Breast epithelium (tissue), 4 donors: ENCODE results near the gene REPIN1. TPM values are rescaled to one million over a fixed set of nuclear protein-coding genes. Genes with fewer than 3 reads are reported as not detected.

ENCODE experiments used
- DNase-seq, 2 donors: peaks; one replicate each; pipeline ENCODE4 v3.0.0-alpha.2; 2019; ENCODE audit warnings: low spot score in 2 of 2
- H3K27ac ChIP-seq, 2 donors: fragments of 200-600 bp; sonication (generic) in 1 of 2; one replicate each; pipeline ENCODE4 v1.5.1; 2016 to 2019; ENCODE audit warnings: mild to moderate bottlenecking in 1 of 2
- H3K27me3 ChIP-seq, 2 donors: fragments of 200-600 bp; sonication (generic) in 1 of 2; one replicate each; pipeline versions ENCODE4 v1.5.1 to v1.6.0; 2017 to 2019; ENCODE audit warnings: control low read depth in 1 of 2, mild to moderate bottlenecking in 1 of 2
- H3K36me3 ChIP-seq: fragments of 200-600 bp; one replicate; pipeline ENCODE4 v1.5.1; 2019
- H3K4me1 ChIP-seq, 2 donors: fragments of 200-600 bp; sonication (generic); one replicate each; pipeline ENCODE4 v1.5.1; 2016 to 2019; ENCODE audit warnings: control low read depth in 1 of 2
- H3K4me3 ChIP-seq, 3 donors: fragments of 200-600 bp; sonication (generic); 1 replicate in 2 of 3; 2 replicates in 1 of 3; pipeline ENCODE4 v1.5.1; 2016 to 2019; ENCODE audit warnings: mild to moderate bottlenecking in 3 of 3, moderate library complexity in 2 of 3
- H3K9me3 ChIP-seq, 2 donors: fragments of 200-600 bp; sonication (generic) in 1 of 2; one replicate each; pipeline ENCODE4 v1.5.1; 2016 to 2019; ENCODE audit warnings: control low read depth in 1 of 2
- POLR2A ChIP-seq: fragments of 450-650 bp; IDR thresholded peaks from one replicate; pipeline ENCODE4 v1.6.1; 2016; ENCODE audit warnings: antibody characterized with exemption, mild to moderate bottlenecking, moderate library complexity
- POLR2AphosphoS5 ChIP-seq, 3 donors: sonication (generic); formaldehyde crosslinking; IDR thresholded peaks; one replicate each; pipeline ENCODE4 v1.6.1; 2017; ENCODE audit warnings: antibody characterized with exemption in 3 of 3
- intact Hi-C: fragments of 100-400 bp; cut with DNase I; formaldehyde crosslinking; loops from one replicate; pipeline ENCODE4 v1.15.1; 2023; ENCODE audit warnings: low total_unique reads
- total RNA-seq, 3 donors: library from RNA; depleted of rRNA; stranded (reverse); fragments of >200 nt; gene quantifications; one replicate each; pipeline ENCODE4 v1.1.0, GENCODE V29; 2016
- TF ChIP-seq, protein P1 (sequence below), 3 donors: fragments of 450-650 bp; IDR thresholded peaks; one replicate each; pipeline ENCODE4 v1.5.1; 2016 to 2017; ENCODE audit warnings: antibody characterized with exemption in 3 of 3, mild to moderate bottlenecking in 3 of 3, moderate library complexity in 3 of 3

The REPIN1 gene
- total RNA-seq, 3 donors from 2014 or later = 43.7 to 70.8 (median 68.2) TPM

DNA sequence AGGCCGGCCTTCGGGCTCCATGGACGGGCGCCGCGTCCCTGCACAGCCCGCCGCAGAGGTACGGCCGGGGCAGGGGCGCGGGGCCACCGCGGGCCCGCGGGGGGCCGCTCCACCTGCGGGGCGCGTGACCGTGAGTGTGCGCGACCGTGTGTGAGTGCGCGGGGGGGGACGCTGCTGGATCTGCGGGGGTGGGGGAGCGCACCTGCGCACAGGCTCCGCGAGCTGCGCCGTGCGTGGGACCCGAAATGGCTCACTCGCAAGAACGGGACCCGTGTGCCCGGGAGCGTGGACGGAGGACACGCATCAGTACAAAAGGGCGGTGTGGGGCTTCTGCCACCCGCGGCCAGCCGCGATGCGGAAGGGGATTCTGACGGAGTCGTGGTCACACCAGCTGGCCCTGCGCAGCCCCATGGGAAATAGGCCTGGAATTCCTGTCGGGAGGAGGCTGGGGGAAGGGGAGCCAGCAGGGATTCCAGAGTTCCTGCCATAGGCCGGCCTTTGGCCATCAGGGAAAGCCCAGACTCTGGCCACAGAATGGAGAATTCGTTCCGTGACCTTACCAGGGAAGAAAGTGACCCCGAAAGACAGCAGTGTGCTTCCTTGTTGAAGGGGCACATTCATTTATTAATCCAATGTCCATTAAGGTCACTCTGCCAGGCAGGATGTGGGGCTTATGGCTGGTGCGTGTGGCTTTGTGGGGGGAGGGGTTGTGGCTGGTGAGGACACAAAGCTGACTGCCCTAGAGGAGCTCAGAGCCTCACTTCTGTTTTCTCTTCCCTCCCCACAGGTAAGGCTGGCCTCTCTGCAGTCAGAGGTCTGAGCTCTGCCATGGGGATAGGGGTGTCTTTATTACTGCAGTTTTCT, 494 bp downstream of the REPIN1 start:
- Histone ChIP-seq H3K4me3 (peak overlapping the region; percentile 64 to 92 (median 87)), H3K27ac (peak overlapping the region; percentile 97 to 98), H3K4me1 (peaks cover 8 to 21% of the 10 kb centered on the region in 2 donors), H3K9me3 (no peaks in the 10 kb centered on the region), H3K27me3 (no peaks in the 10 kb centered on the region), H3K36me3 (peaks cover 9% of the 10 kb centered on the region)
- intact Hi-C loops = no loop called here
- TF ChIP-seq, protein P1, sequence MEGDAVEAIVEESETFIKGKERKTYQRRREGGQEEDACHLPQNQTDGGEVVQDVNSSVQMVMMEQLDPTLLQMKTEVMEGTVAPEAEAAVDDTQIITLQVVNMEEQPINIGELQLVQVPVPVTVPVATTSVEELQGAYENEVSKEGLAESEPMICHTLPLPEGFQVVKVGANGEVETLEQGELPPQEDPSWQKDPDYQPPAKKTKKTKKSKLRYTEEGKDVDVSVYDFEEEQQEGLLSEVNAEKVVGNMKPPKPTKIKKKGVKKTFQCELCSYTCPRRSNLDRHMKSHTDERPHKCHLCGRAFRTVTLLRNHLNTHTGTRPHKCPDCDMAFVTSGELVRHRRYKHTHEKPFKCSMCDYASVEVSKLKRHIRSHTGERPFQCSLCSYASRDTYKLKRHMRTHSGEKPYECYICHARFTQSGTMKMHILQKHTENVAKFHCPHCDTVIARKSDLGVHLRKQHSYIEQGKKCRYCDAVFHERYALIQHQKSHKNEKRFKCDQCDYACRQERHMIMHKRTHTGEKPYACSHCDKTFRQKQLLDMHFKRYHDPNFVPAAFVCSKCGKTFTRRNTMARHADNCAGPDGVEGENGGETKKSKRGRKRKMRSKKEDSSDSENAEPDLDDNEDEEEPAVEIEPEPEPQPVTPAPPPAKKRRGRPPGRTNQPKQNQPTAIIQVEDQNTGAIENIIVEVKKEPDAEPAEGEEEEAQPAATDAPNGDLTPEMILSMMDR (IDR thresholded peaks at IDR 0.05) = no peak
- TF ChIP-seq POLR2AphosphoS5 (IDR thresholded peaks at IDR 0.05) (peak in 2 of 3 donors; percentile 5), POLR2A (no peak)
- peak; percentile 43 to 67 for DNase-seq

DNA sequence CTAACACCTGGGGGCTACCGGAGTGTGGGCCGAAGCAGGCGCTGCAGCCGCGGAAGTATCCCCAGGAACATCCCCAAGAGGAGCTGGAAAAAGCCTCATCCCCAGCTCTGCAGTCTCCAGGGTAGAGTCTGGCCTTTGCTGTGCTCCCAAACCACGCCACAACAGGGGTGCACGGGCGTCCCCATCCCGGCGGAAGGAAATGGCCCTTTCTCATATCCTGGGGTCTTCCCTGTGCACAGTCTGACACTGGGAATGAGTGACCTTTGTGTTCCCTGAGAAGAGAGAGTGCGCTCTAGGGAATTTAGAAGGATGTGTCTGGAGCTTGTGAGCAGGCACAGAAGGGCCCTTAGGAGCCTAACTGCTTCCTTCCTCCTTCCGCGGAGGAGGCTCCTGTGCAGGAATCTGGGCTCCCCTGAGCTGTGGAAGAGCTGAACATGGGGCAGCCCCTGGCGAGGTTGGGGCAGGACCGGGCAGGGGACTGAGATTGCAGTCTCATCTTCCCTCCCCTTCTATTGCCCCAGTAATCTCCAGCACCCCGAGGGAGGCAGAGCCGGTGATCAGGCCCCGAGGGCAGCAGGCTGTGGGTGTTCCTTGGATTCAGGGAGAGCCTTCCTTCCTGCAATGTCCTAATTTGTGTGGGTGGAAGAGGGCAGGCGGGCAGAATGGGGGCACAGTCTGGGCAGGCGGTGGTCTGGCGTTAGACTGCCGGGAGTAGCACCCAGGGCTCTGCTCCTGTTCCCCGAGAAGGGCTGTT, 1.3 kb downstream of the REPIN1 start:
- H3K27ac ChIP-seq = peak overlapping the region; percentile 97 to 98
- no peak for TF ChIP-seq POLR2A
- TF ChIP-seq POLR2AphosphoS5 (IDR thresholded peaks at IDR 0.05) = no peak
- TF ChIP-seq, protein P1 (IDR thresholded peaks at IDR 0.05) = no peak
- intact Hi-C loops = no loop called here
- H3K36me3 ChIP-seq = peaks cover 9% of the 10 kb centered on the region
- no peaks in the 10 kb centered on the region for H3K9me3 ChIP-seq
- DNase-seq = no peak
- H3K27me3 ChIP-seq = no peaks in the 10 kb centered on the region
- peak overlapping the region; percentile 64 to 92 (median 87) for H3K4me3 ChIP-seq
- H3K4me1 ChIP-seq = peaks cover 8 to 21% of the 10 kb centered on the region in 2 donors

DNA sequence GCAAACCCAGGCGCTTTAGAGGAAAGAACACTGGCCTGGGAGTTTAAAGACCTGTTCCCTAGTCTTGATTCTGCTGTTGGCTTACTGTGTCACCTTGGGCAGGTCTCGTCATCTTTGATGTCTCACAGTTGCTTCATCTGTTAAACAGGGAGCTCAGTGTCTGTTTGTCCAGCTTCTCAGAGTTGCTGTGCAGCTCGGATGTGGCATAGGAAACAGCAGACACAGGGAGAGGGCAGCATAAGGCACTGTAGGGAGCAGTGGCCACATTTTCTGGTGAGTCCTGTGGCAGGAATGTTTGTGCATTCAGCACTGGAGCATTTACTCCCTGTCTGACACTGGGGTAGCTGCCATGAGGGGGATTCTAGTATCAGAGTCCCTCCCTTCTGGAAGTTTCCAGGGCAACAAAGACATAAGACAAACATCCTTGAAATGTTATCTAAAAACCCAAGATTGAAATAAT, 2.0 kb downstream of the REPIN1 start:
- TF ChIP-seq, protein P1 (IDR thresholded peaks at IDR 0.05) = no peak
- TF ChIP-seq POLR2A (no peak), POLR2AphosphoS5 (IDR thresholded peaks at IDR 0.05) (no peak)
- Histone ChIP-seq H3K4me1 (peaks cover 8 to 21% of the 10 kb centered on the region in 2 donors), H3K9me3 (no peaks in the 10 kb centered on the region), H3K4me3 (peak overlapping the region in 2 of 3 donors; percentile 87 to 92), H3K27me3 (no peaks in the 10 kb centered on the region), H3K27ac (peak overlapping the region; percentile 97 to 98), H3K36me3 (peaks cover 9% of the 10 kb centered on the region)
- no peak for DNase-seq
- intact Hi-C loops = no loop called here

DNA sequence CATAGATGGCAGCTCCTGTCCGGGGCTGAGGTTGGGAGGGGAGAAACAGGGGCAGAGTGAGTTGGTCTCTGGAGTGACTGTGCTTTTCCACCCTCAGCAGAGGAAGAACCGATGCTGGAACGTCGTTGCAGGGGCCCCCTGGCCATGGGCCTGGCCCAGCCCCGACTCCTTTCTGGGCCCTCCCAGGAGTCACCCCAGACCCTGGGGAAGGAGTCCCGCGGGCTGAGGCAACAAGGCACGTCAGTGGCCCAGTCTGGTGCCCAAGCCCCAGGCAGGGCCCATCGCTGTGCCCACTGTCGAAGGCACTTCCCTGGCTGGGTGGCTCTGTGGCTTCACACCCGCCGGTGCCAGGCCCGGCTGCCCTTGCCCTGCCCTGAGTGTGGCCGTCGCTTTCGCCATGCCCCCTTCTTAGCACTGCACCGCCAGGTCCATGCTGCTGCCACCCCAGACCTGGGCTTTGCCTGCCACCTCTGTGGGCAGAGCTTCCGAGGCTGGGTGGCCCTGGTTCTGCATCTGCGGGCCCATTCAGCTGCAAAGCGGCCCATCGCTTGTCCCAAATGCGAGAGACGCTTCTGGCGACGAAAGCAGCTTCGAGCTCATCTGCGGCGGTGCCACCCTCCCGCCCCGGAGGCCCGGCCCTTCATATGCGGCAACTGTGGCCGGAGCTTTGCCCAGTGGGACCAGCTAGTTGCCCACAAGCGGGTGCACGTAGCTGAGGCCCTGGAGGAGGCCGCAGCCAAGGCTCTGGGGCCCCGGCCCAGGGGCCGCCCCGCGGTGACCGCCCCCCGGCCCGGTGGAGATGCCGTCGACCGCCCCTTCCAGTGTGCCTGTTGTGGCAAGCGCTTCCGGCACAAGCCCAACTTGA, 2.7 kb downstream of the REPIN1 start:
- intact Hi-C loops = no loop called here
- H3K4me1 ChIP-seq = peaks cover 8 to 21% of the 10 kb centered on the region in 2 donors
- no peaks in the 10 kb centered on the region for H3K9me3 ChIP-seq
- H3K4me3 ChIP-seq = no peak overlapping the region
- TF ChIP-seq, protein P1 (IDR thresholded peaks at IDR 0.05) = no peak
- no peak for TF ChIP-seq POLR2A
- TF ChIP-seq POLR2AphosphoS5 (IDR thresholded peaks at IDR 0.05) = no peak
- no peak for DNase-seq
- H3K27ac ChIP-seq = no peak overlapping the region
- no peaks in the 10 kb centered on the region for H3K27me3 ChIP-seq
- peaks cover 9% of the 10 kb centered on the region for H3K36me3 ChIP-seq
